Measurements from ENCODE around the gene CELSR1.

CELSR1 gene

GRCh38 chr22:46436595-46437175, 100.7 kb downstream of the CELSR1 start:
- in situ Hi-C loops (cut with HindIII; ENCODE audit: low pct_ligation_motif_present, low sequenced_read_pairs), result no loop called here
- Histone ChIP-seq H3K27ac (no peak overlapping the region), H3K4me3 (ENCODE audit: low read depth, low read length) (no peak overlapping the region), H3K27me3 (replicated peaks) (no peaks in the 10 kb centered on the region), H3K36me3 (replicated peaks) (no peaks in the 10 kb centered on the region)
- TF ChIP-seq, protein P1, sequence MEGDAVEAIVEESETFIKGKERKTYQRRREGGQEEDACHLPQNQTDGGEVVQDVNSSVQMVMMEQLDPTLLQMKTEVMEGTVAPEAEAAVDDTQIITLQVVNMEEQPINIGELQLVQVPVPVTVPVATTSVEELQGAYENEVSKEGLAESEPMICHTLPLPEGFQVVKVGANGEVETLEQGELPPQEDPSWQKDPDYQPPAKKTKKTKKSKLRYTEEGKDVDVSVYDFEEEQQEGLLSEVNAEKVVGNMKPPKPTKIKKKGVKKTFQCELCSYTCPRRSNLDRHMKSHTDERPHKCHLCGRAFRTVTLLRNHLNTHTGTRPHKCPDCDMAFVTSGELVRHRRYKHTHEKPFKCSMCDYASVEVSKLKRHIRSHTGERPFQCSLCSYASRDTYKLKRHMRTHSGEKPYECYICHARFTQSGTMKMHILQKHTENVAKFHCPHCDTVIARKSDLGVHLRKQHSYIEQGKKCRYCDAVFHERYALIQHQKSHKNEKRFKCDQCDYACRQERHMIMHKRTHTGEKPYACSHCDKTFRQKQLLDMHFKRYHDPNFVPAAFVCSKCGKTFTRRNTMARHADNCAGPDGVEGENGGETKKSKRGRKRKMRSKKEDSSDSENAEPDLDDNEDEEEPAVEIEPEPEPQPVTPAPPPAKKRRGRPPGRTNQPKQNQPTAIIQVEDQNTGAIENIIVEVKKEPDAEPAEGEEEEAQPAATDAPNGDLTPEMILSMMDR (IDR thresholded peaks at IDR 0.05; ENCODE audit: low read depth, low read length, missing control alignments), result no peak
- DNase-seq, result peak; percentile 51

GRCh38 chr22:46433318-46433717, 104.1 kb downstream of the CELSR1 start:
- TF ChIP-seq, protein P1 (IDR thresholded peaks at IDR 0.05; ENCODE audit: low read depth, low read length, missing control alignments), result no peak
- Histone ChIP-seq H3K4me3 (ENCODE audit: low read depth, low read length) (no peak overlapping the region), H3K36me3 (replicated peaks) (no peaks in the 10 kb centered on the region), H3K27me3 (replicated peaks) (peaks cover 2% of the 10 kb centered on the region), H3K27ac (no peak overlapping the region)
- in situ Hi-C loops (cut with HindIII; ENCODE audit: low pct_ligation_motif_present, low sequenced_read_pairs), result no loop called here
- no peak for DNase-seq

GRCh38 chr22:46432164-46433068, 105.0 kb downstream of the CELSR1 start:
- Histone ChIP-seq H3K36me3 (replicated peaks) (no peaks in the 10 kb centered on the region), H3K27me3 (replicated peaks) (peaks cover 2% of the 10 kb centered on the region), H3K27ac (no peak overlapping the region), H3K4me3 (ENCODE audit: low read depth, low read length) (no peak overlapping the region)
- no peak for DNase-seq
- in situ Hi-C loops (cut with HindIII; ENCODE audit: low pct_ligation_motif_present, low sequenced_read_pairs), result no loop called here
- TF ChIP-seq, protein P1 (IDR thresholded peaks at IDR 0.05; ENCODE audit: low read depth, low read length, missing control alignments), result no peak

- TF ChIP-seq, protein P1 (IDR thresholded peaks at IDR 0.05; ENCODE audit: low read depth, low read length, missing control alignments), result no peak
- no peak overlapping the region for H3K27ac ChIP-seq
- in situ Hi-C loops (cut with HindIII; ENCODE audit: low pct_ligation_motif_present, low sequenced_read_pairs), result no loop called here
- DNase-seq, result no peak
- no peaks in the 10 kb centered on the region for H3K36me3 ChIP-seq (replicated peaks)
- H3K27me3 ChIP-seq (replicated peaks), result peaks cover 2% of the 10 kb centered on the region
- no peak overlapping the region for H3K4me3 ChIP-seq (ENCODE audit: low read depth, low read length)
These were observed 106.2 kb downstream of the CELSR1 start for GRCh38 chr22:46430961-46431838.

- in situ Hi-C loops (cut with HindIII; ENCODE audit: low pct_ligation_motif_present, low sequenced_read_pairs), result no loop called here
- TF ChIP-seq, protein P1 (IDR thresholded peaks at IDR 0.05; ENCODE audit: low read depth, low read length, missing control alignments), result no peak
- Histone ChIP-seq H3K27ac (no peak overlapping the region), H3K4me3 (ENCODE audit: low read depth, low read length) (no peak overlapping the region), H3K27me3 (replicated peaks) (peaks cover 2% of the 10 kb centered on the region), H3K36me3 (replicated peaks) (no peaks in the 10 kb centered on the region)
- DNase-seq, result no peak
These were observed 108.0 kb downstream of the CELSR1 start for GRCh38 chr22:46429325-46429853.

Data from brain microvascular endothelial cell (primary cell).